Stimulated activated effector memory CD8-positive, alpha-beta T cell treated with anti-CD3 and anti-CD28 coated beads, Interleukin-12 subunit alpha, Interleukin-12 subunit beta, amount 100 ng/mL, for 72 hours (primary cell): ENCODE measurements around the gene AFP.
"Not testable (repeated sequence)": the region's sequence is repeated elsewhere in the genome, so short reads cannot be mapped to it uniquely, and the experiment has no call there.

Source experiments
- ATAC-seq: fragments of 150-1000 bp; cut with Tn5 transposase; 2 replicates; pipeline ENCODE4 v1.10.0; 2021
- DNase-seq, 2 donors: peaks; one replicate each; pipeline ENCODE4 v3.0.0; 2021 to 2022; ENCODE audit warnings: low spot score in 2 of 2
- H3K27ac Mint-ChIP-seq: one replicate; pipeline ENCODE4 v1.8.0; 2022; ENCODE audit warnings: mild to moderate bottlenecking, mixed read lengths
- H3K36me3 Mint-ChIP-seq: one replicate; pipeline ENCODE4 v1.8.0; 2022; ENCODE audit warnings: mild to moderate bottlenecking, mixed read lengths
- H3K4me1 Mint-ChIP-seq: one replicate; pipeline ENCODE4 v1.8.0; 2022; ENCODE audit warnings: mixed read lengths
- H3K4me3 Mint-ChIP-seq: one replicate; pipeline ENCODE4 v1.8.0; 2022; ENCODE audit warnings: mild to moderate bottlenecking, mixed read lengths
- H3K9me3 Mint-ChIP-seq: one replicate; pipeline ENCODE4 v1.8.0; 2022; ENCODE audit warnings: mixed read lengths

The AFP gene

DNA sequence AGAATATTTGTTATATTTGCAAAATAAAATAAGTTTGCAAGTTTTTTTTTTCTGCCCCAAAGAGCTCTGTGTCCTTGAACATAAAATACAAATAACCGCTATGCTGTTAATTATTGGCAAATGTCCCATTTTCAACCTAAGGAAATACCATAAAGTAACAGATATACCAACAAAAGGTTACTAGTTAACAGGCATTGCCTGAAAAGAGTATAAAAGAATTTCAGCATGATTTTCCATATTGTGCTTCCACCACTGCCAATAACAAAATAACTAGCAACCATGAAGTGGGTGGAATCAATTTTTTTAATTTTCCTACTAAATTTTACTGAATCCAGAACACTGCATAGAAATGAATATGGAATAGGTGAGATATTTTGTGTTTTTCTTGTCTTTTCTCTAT is at the start of gene AFP:
Gene AFP, plus strand, starts transcription at position 238 of the 400 bp plus-strand sequence. Its CDS starts 42 bp downstream, at position 280.
- Mint-ChIP-seq H3K4me3 (no peak within 1 kb of the TSS), H3K4me1 (no peaks in the 10 kb centered on the region), H3K27ac (no peak within 1 kb of the TSS), H3K36me3 (no peaks in the 10 kb centered on the region), H3K9me3 (no peaks in the 10 kb centered on the region)
- ATAC-seq (no peak), DNase-seq (no peak)

DNA sequence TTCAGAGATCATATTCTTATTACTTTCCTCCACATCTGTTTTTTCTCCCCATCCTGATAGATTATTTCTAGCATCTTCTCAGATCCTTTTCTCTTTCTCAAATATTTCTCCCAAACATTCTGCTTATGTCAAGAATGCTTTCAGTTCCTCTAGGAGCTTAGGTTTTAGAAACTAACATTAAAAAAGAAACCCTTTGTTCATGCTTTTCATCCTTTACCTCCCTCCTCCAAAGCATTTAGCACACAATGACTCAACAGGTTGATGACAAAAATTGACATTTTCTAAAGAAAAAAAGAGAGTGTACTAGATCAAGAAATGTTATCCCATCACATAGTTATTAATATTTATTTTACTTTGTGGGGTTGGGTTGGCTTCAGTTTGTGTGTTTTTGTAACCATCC is 48.5 kb upstream of the AFP start:
- ATAC-seq: no peak
- H3K4me1 Mint-ChIP-seq: no peaks in the 10 kb centered on the region
- no peaks in the 10 kb centered on the region for H3K36me3 Mint-ChIP-seq
- peaks cover 6% of the 10 kb centered on the region for H3K9me3 Mint-ChIP-seq
- H3K4me3 Mint-ChIP-seq: no peak overlapping the region
- no peak for DNase-seq
- H3K27ac Mint-ChIP-seq: no peak overlapping the region

DNA sequence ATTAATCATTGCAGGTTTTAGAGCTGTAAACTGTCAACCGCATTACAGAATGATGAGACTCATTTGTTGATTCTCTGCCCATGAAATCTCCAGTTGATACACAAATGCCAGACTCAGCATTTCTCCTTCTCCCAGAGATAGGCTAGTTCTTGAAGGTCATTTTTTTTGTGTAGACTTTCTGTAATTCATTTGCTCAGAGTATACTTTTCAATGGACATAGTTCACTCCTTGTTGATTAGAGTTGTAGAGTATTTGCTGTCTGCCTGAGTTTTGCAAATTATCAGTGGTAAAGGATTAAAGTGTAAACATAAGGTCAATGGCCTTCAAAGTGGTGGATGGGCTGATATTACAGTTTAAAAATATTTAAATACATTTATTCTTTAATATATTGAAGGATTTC is 47.1 kb upstream of the AFP start:
- Mint-ChIP-seq H3K4me3 (no peak overlapping the region), H3K36me3 (no peaks in the 10 kb centered on the region), H3K9me3 (peaks cover 6% of the 10 kb centered on the region), H3K27ac (no peak overlapping the region), H3K4me1 (no peaks in the 10 kb centered on the region)
- DNase-seq (no peak), ATAC-seq (no peak)

DNA sequence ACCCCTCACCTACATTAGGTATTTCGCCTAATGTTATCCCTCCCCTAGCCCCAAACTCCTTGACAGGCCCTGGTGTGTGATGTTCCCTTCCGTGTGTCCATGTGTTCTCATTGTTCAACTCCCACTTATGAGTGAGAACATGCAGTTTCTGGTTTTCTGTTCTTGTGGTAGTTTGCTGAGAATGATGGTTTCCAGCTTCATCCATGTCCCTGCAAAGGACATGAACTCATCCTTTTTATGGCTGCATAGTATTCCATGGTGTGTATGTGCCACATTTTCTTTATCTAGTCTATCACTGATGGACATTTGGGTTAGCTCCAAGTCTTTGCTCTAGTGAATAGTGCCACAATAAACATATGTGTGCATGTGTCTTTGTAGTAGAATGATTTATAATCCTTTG is 46.4 kb upstream of the AFP start:
- not testable (repeated sequence) for H3K4me3 Mint-ChIP-seq, H3K36me3 Mint-ChIP-seq, H3K4me1 Mint-ChIP-seq, H3K27ac Mint-ChIP-seq, ATAC-seq, H3K9me3 Mint-ChIP-seq, DNase-seq

DNA sequence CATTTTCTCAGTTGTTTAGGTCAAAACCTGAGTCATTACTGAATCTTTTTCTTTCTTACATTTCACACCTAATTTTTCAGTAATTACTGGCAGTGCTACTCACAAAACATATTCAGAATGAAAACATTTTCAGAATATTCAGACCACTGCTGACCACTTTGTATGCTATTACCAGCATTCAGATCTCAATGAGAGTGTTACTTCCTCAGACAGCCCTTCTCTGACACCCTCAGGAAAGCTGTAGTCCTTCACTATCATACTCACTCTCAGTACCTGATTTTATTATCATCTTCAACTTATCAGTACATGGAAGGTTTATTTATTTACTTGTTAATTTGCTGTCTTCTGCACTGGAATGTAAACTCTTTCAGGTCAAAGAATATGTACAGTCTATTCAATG is 44.2 kb upstream of the AFP start:
- Mint-ChIP-seq H3K27ac (no peak overlapping the region), H3K4me1 (no peaks in the 10 kb centered on the region), H3K4me3 (no peak overlapping the region), H3K9me3 (no peaks in the 10 kb centered on the region), H3K36me3 (no peaks in the 10 kb centered on the region)
- DNase-seq (no peak), ATAC-seq (no peak)

DNA sequence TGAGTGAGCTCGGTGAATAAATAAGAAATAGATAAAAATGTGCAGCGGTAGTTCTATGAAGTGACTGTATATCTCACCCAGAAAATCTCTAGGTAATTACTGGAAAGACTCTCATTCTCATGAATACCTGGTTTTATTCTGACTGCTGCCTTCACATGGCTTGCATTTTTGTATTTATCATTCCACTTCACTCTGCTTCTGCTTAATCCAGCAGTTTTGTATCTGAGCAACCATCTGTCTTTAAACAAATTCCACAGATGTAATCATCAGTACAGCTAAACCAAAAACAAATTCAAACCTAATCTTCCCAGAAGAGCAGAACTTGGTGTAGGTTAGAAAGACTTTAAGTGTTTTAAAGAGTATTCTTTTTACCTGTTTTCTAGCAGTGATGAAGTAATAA is 43.1 kb upstream of the AFP start:
- Mint-ChIP-seq H3K27ac (no peak overlapping the region), H3K36me3 (no peaks in the 10 kb centered on the region), H3K9me3 (no peaks in the 10 kb centered on the region), H3K4me3 (no peak overlapping the region), H3K4me1 (no peaks in the 10 kb centered on the region)
- ATAC-seq: no peak
- DNase-seq: no peak

DNA sequence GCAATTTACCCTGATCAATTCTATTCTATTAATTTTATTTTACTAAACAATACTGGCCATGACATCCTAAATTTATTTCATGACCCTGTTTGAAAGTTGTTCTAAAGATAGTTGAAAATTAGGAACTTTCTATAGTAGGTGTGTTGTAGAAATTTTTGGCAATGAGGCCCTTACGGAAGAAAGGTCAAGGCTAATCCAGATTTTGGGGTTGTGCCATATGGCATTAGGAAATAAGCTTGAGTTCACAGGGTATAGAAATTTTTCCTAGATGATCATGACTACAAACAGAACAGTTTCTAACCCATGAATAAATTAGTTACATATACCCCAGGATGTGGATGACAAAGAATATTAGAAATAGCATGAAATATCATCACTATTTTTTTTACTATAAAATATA is 39.7 kb upstream of the AFP start:
- H3K36me3 Mint-ChIP-seq: no peaks in the 10 kb centered on the region
- no peak for ATAC-seq
- no peaks in the 10 kb centered on the region for H3K9me3 Mint-ChIP-seq
- no peaks in the 10 kb centered on the region for H3K4me1 Mint-ChIP-seq
- no peak overlapping the region for H3K4me3 Mint-ChIP-seq
- H3K27ac Mint-ChIP-seq: no peak overlapping the region
- DNase-seq: no peak

DNA sequence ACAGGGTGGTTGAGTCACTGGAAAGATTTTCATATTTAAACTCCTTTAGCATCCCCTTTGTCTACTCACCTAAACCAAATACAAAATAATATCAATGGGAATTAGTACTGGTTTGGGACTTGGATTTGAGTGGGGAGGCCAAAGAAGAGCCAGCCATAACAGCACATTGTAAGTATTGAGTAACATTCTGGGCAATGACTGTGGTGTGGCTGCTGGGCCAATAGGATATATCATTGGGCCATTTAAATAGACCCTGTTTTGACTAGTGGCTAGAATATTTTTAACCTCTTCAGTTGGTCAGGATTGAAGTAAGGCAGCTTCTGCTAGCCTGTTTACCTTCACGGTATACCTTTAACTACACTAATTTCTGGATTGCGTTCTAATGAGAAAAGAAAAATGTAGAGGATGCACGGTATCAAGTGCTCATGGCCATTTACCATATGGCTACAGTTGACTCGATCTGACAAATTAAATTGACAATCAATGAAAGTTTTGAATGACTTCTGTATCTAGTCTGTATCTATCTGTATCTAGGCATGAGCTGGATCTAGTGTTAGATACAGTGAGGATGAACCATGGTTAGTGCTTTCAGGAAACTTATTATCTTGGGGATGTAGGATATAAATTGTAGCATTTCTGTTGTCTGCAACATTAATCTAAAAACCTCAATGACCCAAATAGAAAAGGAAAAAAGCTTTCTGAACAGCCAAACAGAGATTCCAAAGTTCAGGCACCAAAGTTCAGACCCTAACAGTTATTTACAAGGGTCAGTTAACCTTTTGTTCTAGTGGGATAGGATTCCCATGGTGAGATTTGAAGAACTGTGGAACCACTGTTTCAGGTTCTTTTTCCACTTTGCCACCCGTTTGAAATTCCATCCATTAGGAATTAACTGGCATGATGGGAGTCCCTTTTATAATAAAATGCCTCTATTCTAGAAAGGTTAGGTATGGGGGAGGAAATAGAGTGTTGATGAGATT is 38.7 kb upstream of the AFP start:
- H3K36me3 Mint-ChIP-seq: no peaks in the 10 kb centered on the region

DNA sequence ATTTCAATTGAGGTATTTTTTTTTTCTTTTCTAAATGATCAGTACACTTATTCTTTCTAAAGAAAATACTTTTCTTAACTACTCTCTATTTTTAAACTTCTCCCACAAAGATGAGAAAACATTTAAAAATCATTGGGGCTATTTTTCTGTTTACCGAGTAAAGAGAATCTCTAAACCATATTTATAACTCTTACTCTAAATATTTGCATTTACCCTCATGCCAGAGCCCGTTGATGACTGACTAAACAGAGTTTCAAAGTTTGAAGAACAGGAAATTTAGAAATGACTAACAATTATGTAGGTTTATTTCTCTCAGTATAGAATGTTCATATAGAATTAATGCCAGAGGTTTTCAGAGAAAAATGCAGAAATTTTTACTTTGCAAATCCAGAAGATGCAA is 34.6 kb upstream of the AFP start:
- no peak overlapping the region for H3K27ac Mint-ChIP-seq
- H3K9me3 Mint-ChIP-seq: no peaks in the 10 kb centered on the region
- H3K4me1 Mint-ChIP-seq: no peaks in the 10 kb centered on the region
- DNase-seq (no peak), ATAC-seq (no peak)
- no peaks in the 10 kb centered on the region for H3K36me3 Mint-ChIP-seq
- H3K4me3 Mint-ChIP-seq: no peak overlapping the region

More for the DNA sequence above, 38.7 kb upstream of the AFP start:
- Mint-ChIP-seq H3K4me1 (no peaks in the 10 kb centered on the region), H3K9me3 (no peaks in the 10 kb centered on the region), H3K4me3 (no peak overlapping the region), H3K27ac (no peak overlapping the region)
- DNase-seq: no peak
- ATAC-seq: no peak

DNA sequence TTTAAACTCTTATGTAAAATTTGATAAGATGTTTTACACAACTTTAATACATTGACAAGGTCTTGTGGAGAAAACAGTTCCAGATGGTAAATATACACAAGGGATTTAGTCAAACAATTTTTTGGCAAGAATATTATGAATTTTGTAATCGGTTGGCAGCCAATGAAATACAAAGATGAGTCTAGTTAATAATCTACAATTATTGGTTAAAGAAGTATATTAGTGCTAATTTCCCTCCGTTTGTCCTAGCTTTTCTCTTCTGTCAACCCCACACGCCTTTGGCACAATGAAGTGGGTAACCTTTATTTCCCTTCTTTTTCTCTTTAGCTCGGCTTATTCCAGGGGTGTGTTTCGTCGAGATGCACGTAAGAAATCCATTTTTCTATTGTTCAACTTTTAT is 32.0 kb upstream of the AFP start, which contains the start of gene ALB:
Gene ALB, plus strand, starts transcription at position 246 of the 400 bp plus-strand sequence. Its CDS starts 41 bp downstream, at position 287.
- Mint-ChIP-seq H3K4me1 (no peaks in the 10 kb centered on the region), H3K27ac (no peak within 1 kb of the TSS), H3K4me3 (no peak within 1 kb of the TSS), H3K9me3 (no peaks in the 10 kb centered on the region), H3K36me3 (no peaks in the 10 kb centered on the region)
- no peak for ATAC-seq
- DNase-seq: no peak

DNA sequence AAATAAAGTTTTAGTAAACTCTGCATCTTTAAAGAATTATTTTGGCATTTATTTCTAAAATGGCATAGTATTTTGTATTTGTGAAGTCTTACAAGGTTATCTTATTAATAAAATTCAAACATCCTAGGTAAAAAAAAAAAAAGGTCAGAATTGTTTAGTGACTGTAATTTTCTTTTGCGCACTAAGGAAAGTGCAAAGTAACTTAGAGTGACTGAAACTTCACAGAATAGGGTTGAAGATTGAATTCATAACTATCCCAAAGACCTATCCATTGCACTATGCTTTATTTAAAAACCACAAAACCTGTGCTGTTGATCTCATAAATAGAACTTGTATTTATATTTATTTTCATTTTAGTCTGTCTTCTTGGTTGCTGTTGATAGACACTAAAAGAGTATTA is 31.6 kb upstream of the AFP start:
- H3K36me3 Mint-ChIP-seq: no peaks in the 10 kb centered on the region
- H3K4me3 Mint-ChIP-seq: no peak overlapping the region
- no peak overlapping the region for H3K27ac Mint-ChIP-seq
- DNase-seq: no peak
- H3K4me1 Mint-ChIP-seq: no peaks in the 10 kb centered on the region
- no peaks in the 10 kb centered on the region for H3K9me3 Mint-ChIP-seq
- ATAC-seq: no peak

DNA sequence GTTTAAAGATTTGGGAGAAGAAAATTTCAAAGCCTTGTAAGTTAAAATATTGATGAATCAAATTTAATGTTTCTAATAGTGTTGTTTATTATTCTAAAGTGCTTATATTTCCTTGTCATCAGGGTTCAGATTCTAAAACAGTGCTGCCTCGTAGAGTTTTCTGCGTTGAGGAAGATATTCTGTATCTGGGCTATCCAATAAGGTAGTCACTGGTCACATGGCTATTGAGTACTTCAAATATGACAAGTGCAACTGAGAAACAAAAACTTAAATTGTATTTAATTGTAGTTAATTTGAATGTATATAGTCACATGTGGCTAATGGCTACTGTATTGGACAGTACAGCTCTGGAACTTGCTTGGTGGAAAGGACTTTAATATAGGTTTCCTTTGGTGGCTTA is 30.9 kb upstream of the AFP start:
- ATAC-seq: no peak
- no peaks in the 10 kb centered on the region for H3K4me1 Mint-ChIP-seq
- H3K27ac Mint-ChIP-seq: no peak overlapping the region
- H3K4me3 Mint-ChIP-seq: no peak overlapping the region
- no peak for DNase-seq
- no peaks in the 10 kb centered on the region for H3K9me3 Mint-ChIP-seq
- no peaks in the 10 kb centered on the region for H3K36me3 Mint-ChIP-seq

DNA sequence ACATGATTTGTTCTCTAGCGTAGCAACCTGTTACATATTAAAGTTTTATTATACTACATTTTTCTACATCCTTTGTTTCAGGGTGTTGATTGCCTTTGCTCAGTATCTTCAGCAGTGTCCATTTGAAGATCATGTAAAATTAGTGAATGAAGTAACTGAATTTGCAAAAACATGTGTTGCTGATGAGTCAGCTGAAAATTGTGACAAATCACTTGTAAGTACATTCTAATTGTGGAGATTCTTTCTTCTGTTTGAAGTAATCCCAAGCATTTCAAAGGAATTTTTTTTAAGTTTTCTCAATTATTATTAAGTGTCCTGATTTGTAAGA is 29.5 kb upstream of the AFP start:
- H3K4me1 Mint-ChIP-seq: no peaks in the 10 kb centered on the region
- no peak for DNase-seq
- ATAC-seq: no peak
- H3K9me3 Mint-ChIP-seq: no peaks in the 10 kb centered on the region
- no peak overlapping the region for H3K4me3 Mint-ChIP-seq
- no peak overlapping the region for H3K27ac Mint-ChIP-seq
- H3K36me3 Mint-ChIP-seq: no peaks in the 10 kb centered on the region

DNA sequence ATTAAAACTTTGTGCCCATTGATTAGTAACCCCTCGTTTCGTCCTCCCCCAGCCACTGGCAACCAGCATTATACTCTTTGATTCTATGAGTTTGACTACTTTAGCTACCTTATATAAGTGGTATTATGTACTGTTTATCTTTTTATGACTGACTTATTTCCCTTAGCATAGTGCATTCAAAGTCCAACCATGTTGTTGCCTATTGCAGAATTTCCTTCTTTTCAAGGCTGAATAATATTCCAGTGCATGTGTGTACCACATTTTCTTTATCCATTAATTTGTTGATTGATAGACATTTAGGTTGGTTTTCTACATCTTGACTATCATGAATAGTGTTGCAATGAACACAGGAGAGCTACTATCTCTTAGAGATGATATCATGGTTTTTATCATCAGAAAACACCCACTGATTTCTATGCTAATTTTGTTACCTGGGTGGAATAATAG is 28.8 kb upstream of the AFP start:
- no peak overlapping the region for H3K27ac Mint-ChIP-seq
- H3K9me3 Mint-ChIP-seq: no peaks in the 10 kb centered on the region
- no peak overlapping the region for H3K4me3 Mint-ChIP-seq
- no peak for DNase-seq
- no peaks in the 10 kb centered on the region for H3K36me3 Mint-ChIP-seq
- no peak for ATAC-seq
- H3K4me1 Mint-ChIP-seq: no peaks in the 10 kb centered on the region

DNA sequence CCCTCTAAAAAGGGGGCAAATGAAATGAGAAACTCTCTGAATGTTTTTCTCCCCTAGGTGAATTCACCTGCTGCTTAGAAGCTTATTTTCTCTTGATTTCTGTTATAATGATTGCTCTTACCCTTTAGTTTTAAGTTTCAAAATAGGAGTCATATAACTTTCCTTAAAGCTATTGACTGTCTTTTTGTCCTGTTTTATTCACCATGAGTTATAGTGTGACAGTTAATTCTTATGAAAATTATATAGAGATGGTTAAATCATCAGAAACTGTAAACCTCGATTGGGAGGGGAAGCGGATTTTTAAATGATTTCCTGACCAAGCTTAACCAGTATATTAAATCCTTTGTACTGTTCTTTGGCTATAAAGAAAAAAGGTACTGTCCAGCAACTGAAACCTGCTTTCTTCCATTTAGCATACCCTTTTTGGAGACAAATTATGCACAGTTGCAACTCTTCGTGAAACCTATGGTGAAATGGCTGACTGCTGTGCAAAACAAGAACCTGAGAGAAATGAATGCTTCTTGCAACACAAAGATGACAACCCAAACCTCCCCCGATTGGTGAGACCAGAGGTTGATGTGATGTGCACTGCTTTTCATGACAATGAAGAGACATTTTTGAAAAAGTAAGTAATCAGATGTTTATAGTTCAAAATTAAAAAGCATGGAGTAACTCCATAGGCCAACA is 27.7 kb upstream of the AFP start:
- no peak for ATAC-seq
- no peak overlapping the region for H3K4me3 Mint-ChIP-seq
- no peaks in the 10 kb centered on the region for H3K9me3 Mint-ChIP-seq
- H3K36me3 Mint-ChIP-seq: no peaks in the 10 kb centered on the region
- no peak overlapping the region for H3K27ac Mint-ChIP-seq
- DNase-seq: no peak
- no peaks in the 10 kb centered on the region for H3K4me1 Mint-ChIP-seq
